ENCODE results near the gene ACP7.

ACP7 gene

GRCh38 chr19:39152066-39152465 is 67.9 kb downstream of the ACP7 start:
- no peak for DNase-seq

- DNase-seq, result no peak
Observed at GRCh38 chr19:39154100-39154628, 70.0 kb downstream of the ACP7 start.

- DNase-seq, result no peak
Observed at GRCh38 chr19:39154629-39155100, 70.5 kb downstream of the ACP7 start.

GRCh38 chr19:39155114-39155700 is 71.0 kb downstream of the ACP7 start:
- no peak for DNase-seq

GRCh38 chr19:39155741-39156140 is 71.6 kb downstream of the ACP7 start:
- no peak for DNase-seq

GRCh38 chr19:39156326-39157230 is 72.4 kb downstream of the ACP7 start:
- peak; percentile 39 for DNase-seq

GRCh38 chr19:39157275-39157996 is 73.3 kb downstream of the ACP7 start:
- DNase-seq, result no peak

GRCh38 chr19:39157997-39158389 is 73.8 kb downstream of the ACP7 start:
- DNase-seq, result no peak

- no peak for DNase-seq
Observed at GRCh38 chr19:39158646-39159260, 74.6 kb downstream of the ACP7 start.

GRCh38 chr19:39160523-39160861 is 76.3 kb downstream of the ACP7 start:
- DNase-seq, result no peak

All from stimulated activated CD8-positive, alpha-beta memory T cell treated with anti-CD3 and anti-CD28 coated beads, Interleukin-4, amount 100 ng/mL, for 48 hours (primary cell).